Inflammatory macrophage treated with lipopolysaccharide for 4 hours (primary cell): Measurements from ENCODE around the gene NTF3.

Source experiments
- DNase-seq: peaks from one replicate; pipeline ENCODE4 v3.0.0-alpha.2; 2020

NTF3 gene

DNA sequence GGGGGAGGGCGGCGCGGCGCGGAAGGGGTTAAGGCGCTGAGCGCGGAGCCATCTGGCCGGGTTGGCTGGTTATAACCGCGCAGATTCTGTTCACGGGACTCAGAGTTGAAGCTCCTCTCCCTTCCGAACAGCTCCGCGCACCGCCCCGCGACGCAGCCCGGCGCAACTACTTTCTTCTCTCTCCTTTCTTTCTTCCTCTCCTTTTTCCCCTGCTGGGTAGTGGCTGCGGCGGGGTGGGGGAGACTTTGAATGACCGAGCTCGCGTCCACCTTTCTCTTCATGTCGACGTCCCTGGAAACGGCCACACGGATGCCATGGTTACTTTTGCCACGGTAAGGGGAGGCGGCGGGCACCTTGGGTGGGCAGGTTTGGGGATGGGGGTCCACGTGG, at the start of gene NTF3:
Gene NTF3, plus strand, starts transcription at position 98 of the 390 bp plus-strand sequence. Its CDS starts 217 bp downstream, at position 315.
- DNase-seq, result no peak

- no peak for DNase-seq
Observed at GRCh38 chr12:5384015-5384414, 47.9 kb upstream of the NTF3 start.

DNA sequence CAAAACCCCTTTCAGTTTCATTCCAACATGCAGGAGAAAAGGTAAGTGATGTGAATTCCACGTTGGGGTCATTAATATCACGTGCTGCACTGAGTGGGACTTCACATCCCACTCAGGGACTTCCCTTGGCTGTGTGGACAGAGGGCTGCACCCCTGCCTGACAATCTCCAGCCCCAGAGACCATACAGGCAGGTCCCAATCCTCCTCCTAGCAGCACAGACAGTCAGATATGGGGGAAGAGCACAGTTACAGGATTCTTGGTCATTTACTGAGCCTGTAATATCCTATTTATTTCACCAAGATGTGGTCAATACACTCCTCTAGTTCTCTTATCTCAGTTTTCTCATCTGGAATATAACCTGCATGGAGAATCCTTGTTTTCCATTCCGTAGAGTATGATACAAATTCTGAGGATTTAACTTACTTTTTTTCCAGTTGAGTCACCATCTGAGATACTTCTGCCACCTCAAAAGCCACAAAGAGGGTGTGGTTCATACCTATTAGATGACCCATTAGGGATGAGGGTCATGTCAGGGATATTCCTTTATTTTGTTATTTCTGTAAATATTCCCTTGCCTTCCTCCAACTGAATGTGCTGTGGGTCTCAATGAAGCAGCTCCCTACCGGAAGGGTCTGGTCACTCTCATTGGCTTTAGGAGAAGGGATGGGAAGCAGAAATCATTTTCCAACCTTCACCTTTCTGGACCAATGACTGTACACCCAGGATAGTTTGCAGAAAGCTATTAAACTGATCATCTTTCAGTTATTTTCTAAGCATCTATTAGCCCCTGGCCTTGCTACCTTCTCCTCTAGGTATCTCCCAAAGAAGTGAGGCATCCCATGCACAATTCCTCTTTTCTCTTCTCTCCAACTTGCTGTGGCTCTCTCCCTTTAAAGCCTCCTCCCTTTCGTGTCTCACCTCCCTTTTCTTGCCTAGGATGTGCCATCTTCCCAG, 43.0 kb upstream of the NTF3 start:
- DNase-seq, result no peak

DNA sequence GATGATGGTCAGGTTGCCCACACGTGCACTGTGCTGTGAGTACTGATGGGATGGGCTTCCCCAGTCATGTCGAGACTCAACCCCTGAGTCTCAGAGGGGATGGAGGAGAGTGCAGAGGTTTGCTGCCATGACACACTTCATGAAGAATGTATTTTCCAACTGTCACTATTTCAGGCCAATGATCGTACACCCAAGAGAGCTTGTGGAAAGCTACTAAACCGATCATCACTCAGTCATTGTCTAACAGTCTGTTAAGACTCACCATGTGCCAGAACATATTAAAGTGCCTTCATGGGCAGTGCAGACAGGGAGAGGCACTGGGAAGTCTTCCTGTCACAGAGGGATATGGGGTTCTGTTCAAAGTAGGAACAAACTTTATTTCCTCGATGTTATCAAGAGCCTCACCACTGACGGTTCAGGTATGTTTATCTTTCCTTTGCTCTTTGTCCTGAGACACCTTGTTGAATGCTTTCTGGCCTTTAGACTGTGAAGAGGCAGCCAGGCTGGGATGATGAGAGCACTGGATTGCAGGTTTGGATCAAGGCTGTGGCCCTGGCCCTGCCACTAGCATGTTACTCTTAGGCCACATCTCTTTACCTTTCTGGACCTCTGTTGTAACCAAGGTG, 41.6 kb upstream of the NTF3 start:
- no peak for DNase-seq

DNA sequence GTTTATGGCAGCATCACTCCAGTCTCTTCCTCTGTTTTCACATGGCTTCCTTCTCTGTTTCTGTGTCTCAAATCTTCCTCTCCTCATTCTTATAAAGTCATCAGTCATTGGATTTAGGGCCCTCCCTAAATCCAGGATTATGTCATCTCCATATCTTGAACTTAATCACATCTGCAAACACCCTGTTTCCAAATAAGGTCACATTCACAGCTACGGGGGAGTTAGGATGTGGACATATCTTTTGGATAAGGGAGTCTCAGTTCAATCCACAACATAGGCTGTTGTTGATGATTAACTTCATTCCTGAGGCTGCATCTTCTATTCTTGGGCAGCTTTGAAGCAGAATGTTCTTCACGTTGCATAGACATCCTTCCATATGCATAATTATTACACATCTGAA, 40.3 kb upstream of the NTF3 start:
- no peak for DNase-seq

DNA sequence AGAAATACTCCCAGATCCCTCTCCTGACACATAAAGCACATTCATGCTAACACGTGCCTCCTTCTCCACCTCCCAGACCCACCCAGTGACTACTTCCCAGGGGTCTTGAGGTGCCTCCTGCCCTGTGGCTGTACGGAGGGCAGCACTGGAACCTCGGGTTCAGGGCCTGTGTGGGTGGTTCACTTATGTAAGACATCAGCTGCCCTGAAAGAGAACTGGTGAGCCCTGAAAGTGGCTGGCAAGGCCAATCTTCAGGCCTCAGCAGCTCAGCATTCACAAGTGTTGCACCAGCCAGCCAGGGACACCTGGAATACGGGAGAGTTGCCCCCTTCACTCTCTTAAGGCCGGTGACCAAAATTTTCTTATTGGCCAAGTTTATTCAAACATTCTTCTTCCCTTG, 38.9 kb upstream of the NTF3 start:
- DNase-seq, result no peak

DNA sequence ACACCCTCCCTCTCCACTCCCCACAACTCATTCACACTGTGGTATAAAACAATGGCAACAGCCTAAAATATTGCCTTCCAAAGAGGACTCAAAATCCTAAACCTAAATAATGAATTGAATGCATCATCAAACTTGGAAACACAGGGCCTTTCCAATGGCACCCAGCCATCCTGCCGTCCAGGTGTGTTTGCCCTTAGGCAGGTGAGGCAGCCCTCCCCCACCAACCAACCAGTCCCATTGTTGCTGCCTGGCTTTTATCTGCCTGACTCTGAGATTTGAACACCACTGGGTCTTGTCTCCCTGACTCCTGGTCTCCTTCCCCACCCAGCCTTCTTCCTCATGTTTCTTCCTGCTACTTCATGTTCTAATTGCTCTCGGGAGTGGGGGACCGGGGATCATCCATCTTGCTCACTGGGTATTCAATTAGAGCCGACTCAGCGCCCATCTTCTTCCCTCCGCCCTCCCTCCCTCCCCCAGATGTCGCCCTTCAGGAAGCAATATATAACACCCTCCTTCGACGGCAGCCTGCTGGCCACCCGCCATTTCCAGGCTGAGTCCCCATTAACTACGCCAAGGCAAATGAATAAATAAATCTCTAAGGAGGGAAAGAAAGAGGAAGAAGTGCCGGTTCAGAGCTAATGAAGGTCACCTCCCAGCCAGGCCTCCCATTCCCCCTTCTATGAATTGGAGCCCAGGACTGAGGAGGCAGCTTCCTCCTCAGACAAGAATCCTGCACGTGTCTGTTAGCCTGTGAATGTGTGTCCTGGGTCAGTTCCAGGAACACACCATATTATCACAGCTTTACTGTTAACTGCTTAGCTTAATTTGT, 36.3 kb upstream of the NTF3 start:
- no peak for DNase-seq

- no peak for DNase-seq
Observed at GRCh38 chr12:5396541-5396940, 35.4 kb upstream of the NTF3 start.

- DNase-seq, result no peak
Observed at GRCh38 chr12:5399266-5399665, 32.6 kb upstream of the NTF3 start.

- no peak for DNase-seq
Observed at GRCh38 chr12:5402009-5402935, 29.6 kb upstream of the NTF3 start.

DNA sequence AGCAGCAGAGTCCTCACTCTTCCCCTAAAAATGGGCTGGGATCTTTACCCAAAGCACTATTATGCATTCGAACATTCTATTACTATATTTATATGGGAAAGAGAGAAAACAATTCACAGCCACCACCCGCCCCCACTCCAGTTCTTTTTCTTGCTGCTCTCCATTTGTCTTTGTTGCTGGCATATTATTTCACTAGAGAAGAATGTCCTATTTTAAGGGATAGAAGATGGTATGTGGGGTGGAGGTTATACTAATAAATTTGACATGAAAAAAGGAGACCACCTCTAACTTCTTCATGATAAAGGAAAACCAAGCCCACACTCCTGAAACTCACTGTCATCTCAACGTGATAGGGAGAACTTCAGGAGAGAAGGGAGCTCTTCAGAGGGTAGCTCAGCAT, 28.5 kb upstream of the NTF3 start:
- DNase-seq, result no peak

DNA sequence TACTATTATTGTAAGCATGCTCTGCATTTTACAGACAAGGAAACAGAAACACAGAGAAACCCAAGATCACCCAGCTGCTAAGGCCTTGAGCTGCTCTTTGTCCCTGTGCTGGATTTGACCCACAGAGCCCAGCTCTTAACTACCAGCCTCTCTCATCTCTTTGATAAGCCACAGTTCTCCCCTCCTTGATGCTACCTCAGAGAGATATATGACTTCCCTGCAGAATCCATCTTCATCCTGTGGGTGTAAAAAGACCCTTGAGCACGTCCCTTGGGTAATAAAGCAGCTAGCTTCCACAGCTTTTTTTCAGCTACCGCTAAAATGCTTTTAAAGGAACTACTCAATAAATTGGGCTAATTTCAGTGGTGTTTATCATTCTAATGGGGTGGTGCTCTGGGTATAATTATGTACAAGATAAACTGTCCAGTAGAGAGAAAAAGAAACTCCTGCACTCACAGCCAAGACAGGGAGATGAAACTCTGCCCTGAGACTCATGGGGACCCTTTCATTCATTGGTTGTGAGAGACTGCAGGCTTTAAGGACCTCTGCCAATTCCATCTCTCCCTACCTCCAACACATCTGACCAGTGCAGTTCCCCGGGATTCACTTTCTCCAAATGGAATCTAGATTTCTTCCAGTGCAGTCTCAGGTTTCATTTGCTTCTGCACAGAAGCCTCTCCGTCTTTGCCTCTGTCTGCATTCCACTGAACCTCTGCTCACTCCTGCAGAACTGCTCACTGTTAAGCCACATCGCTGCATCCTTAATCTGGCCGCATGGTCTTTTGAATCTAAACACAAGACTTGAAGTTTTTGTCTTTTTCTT, 24.7 kb upstream of the NTF3 start:
- no peak for DNase-seq

DNA sequence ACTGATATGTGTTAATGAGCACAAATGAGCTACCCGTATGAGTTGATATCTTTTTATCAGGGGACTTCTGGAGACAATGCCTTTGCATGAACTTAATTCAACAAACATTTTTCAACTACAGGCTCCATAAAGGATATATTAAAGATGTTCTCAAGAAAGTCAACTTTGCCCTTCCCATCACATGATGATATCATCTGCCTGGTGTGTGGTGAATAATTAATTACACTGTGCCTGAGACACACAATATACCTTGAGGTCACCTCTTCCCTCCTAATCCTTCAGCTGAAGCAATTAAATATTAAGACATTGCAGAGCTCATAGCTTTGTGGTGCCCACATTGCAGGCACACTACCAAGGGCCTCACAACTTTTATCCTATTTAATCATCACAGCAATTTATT, 22.3 kb upstream of the NTF3 start:
- no peak for DNase-seq

DNA sequence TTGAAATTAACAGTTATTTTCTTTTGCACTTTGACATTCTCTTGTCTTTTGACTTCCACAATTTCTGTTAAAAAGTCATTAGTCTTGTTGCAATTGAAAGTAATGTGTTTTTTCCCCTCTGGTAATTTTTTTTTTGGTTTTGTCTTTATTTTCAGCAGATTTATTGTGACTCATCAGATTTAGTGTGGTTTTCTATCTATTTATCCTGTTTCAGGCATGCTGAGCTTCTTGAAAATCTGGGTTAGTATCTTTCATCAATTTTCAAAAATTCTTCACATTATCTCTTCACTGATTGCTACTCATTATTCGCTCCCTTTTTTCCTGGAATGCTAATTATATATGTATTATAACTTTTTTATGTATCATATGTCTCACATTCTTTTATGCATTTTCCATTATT, 15.3 kb upstream of the NTF3 start:
- DNase-seq, result no peak

DNA sequence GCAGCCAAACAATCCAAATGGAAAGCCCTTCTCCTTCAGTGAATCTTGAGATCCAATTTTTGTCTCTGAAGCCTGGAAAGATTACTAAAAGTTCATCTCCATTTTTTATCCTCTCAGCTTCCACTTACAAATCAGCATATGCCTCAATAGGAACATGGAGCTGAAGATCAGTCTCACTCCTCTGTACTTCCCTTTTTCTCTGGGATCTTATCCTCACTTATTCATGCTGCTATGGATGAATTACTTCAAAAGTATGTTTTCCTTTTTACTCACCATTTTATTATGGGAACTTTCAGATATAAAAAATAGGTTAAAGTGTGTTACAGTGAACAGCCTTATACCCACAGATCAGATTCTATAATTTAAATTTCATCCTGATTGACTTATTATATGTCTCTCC, 14.4 kb upstream of the NTF3 start:
- DNase-seq, result no peak

GRCh38 chr12:5428332-5429221, 3.3 kb upstream of the NTF3 start:
- no peak for DNase-seq

DNA sequence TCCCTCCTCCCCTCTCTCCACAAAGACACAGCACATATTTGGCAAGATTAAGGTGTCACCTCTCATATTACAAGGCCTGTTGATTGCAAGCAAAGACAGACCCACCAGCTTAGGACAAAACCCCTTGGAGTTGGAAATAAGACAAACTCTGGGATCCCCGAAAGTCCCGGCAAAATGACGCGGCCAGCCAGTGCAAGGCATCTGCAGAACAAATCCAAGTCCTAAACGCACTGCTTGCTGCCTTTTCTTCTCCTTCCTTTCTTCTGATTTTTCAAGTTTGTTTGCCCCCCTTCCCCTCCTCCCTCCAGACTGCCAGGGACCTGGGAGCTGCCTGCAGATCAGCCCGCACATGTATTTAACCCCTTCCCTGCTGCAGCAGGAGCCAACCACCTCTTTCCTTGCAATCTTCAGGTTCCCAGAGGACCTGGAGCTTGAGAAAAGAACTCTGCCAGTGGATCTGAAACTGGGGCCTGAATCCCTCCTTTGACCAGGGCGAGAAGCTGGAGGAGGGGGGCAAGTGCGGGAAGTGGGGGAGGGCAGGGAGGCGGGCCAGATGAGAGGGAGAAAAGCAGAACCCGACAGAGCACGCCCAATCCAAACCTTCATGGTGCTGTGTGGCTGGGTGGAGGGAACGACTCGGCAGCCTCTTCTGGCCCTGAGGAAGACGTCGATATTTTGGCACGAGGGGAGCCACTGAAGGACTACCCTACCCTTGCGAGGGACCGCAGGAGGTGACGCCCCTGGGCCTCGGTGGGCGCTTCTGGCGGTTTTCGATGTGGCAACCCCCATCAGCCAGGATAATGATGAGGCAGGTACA, 2.0 kb upstream of the NTF3 start:
- DNase-seq, result no peak

DNA sequence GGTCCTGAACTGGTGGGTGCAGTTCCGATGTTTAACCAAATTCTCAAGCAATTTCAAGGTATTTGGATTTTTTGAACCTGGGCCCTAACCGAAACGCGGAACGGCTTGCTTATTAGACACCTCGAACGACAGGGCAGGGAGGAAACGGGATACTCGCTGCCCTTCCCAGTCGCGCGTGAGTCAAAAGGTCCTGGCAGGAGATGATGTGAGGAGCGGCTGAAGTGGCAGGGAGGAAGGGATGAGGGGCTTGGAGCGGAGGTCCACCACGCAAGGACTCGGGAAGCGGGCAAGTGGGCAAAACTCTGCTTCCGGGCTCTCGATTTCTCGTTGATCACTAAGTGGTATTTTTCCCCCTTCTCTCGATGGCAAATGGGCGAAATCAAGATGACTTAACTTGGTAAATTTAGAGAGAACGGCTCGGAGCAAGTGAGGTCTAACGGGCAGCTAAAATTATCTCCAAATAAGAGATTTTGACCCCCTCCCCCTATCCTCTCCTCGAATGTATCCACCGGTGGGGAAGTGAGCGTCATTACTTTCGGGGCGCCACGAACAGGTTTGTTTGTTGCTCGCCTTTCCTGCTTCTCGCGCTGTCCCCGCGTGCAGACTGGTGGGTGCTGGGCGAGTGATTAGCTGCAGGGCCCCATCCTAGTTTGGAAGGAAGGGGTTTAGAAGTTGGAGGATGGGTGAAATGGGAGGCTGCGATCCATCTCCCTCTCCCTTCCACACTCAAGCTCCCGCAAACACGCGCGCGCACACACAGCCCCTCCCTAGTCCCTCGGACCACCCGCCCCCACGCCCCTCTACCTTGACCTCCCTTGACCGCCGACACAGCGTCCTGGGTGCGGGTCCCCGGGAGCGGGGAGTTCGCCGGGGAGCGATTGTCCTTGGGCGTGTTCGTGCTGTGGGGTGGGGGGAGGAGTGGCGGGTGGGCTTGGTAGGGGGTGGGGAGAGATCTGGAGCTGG, 986 bp upstream of the NTF3 start:
- DNase-seq, result no peak
